GM19193 (cell line): ENCODE results near the gene DICER1.

ENCODE experiments used
- POLR2A ChIP-seq: IDR thresholded peaks from 4 replicates; pipeline ENCODE4 v1.6.1; 2011; ENCODE audit not compliant: insufficient read depth, insufficient read length; ENCODE audit errors: extremely low read depth

Gene DICER1, protein sequence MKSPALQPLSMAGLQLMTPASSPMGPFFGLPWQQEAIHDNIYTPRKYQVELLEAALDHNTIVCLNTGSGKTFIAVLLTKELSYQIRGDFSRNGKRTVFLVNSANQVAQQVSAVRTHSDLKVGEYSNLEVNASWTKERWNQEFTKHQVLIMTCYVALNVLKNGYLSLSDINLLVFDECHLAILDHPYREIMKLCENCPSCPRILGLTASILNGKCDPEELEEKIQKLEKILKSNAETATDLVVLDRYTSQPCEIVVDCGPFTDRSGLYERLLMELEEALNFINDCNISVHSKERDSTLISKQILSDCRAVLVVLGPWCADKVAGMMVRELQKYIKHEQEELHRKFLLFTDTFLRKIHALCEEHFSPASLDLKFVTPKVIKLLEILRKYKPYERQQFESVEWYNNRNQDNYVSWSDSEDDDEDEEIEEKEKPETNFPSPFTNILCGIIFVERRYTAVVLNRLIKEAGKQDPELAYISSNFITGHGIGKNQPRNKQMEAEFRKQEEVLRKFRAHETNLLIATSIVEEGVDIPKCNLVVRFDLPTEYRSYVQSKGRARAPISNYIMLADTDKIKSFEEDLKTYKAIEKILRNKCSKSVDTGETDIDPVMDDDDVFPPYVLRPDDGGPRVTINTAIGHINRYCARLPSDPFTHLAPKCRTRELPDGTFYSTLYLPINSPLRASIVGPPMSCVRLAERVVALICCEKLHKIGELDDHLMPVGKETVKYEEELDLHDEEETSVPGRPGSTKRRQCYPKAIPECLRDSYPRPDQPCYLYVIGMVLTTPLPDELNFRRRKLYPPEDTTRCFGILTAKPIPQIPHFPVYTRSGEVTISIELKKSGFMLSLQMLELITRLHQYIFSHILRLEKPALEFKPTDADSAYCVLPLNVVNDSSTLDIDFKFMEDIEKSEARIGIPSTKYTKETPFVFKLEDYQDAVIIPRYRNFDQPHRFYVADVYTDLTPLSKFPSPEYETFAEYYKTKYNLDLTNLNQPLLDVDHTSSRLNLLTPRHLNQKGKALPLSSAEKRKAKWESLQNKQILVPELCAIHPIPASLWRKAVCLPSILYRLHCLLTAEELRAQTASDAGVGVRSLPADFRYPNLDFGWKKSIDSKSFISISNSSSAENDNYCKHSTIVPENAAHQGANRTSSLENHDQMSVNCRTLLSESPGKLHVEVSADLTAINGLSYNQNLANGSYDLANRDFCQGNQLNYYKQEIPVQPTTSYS (N-terminal part only)

DNA sequence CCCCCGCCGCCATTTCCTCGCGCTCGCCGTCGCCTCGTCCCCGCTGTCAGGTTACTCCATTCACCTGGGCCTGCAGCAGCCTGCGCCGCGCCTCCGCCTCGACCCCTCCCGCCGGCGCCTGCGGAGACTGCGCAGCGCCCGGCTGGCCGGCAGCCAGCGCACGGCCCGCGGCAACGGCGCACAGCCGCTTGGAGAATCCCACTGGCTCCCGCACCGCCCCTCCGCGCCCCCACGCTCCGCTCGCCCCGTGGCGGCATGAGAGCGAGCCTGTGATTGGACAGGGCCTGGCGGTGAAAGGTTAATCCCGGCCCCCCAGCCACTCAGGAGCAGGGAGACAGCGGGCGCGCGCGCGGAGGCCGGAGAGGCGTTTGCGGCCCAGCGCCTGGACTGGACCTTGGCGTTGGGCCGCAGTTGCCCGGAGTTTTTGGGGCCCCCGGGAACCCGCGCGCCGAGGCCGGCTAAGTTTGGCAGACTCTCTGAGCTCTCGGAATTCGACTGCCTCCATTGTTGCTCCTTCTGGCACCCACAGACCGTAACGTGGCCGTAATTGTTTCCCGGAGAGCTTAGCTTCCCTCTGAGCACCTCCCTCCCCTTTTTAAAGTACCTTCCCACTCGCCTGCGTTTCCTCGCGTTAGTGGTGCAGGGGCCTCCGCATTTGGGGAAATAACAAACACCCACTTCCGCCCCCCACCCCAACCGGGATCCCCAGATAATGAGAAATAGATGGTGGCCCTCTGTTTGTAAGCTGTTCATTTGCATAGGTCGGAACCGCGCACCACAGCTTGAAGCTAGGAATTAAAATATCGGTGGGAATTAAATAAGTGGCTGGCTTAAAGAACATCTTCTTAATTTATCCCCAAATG lies at the start of gene DICER1:
Gene DICER1, minus strand, starts transcription at position 203 of the 863 bp plus-strand sequence. CDS start 24,071 bp downstream, outside the sequence.
- peak; percentile 55 for TF ChIP-seq POLR2A

DNA sequence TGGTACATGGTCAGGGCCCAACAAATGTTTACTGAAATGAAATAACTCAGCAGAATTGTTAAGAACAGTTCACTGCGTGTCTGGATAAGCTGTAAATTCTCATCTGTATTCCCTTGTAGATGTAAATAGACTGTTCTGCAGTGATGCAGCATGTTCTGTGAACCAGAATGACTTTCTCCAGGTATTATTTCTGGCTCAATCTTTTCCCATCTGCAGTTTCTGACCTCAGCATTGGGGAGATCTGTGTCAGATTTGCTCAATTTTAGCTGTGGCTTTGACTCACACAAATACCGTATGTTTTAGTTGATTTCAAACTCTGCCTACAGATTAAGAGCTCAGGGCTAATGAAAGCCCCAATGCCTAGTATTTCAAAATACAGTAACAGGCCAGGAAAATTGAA lies 49.2 kb upstream of the DICER1 start:
- TF ChIP-seq POLR2A, result no peak

DNA sequence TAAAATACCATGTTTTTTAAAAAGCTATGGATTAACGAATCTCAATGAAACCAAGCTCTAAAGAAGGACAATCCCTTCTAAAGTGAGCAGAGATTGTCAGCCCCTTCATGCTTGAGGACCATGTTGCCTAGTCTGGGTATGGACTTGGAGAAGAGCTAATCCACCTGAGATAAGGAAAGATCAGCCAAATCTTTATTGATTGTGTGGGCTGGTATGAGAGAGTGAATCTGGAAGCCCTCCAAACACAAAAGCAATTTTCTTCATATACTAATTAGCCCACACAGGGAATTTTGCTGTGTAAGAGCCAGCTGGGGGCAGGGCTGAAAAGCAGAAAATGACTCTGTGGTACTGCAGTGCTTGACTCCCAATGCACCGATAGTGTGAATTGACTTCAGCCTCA lies 47.4 kb upstream of the DICER1 start:
- TF ChIP-seq POLR2A, result no peak

DNA sequence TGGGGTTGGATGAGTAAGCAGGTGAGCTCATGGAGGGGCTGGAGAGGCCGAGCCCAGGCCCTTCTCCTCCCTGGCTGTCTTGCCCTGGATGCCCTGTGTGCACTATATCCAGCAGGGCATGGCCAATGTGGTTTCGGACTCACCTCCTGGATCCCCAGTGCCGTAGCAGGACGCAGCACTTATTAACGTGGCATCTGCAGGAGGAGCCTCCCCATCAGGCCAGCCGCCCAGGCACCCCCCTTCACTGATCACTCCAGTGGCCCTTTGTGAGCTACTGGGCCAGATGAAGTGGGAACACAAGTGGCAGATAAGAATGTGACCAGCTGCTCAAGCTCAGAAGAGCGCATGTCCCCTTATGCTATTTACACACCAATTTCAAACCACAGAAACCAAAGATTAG lies 43.1 kb upstream of the DICER1 start:
- TF ChIP-seq POLR2A, result no peak

DNA sequence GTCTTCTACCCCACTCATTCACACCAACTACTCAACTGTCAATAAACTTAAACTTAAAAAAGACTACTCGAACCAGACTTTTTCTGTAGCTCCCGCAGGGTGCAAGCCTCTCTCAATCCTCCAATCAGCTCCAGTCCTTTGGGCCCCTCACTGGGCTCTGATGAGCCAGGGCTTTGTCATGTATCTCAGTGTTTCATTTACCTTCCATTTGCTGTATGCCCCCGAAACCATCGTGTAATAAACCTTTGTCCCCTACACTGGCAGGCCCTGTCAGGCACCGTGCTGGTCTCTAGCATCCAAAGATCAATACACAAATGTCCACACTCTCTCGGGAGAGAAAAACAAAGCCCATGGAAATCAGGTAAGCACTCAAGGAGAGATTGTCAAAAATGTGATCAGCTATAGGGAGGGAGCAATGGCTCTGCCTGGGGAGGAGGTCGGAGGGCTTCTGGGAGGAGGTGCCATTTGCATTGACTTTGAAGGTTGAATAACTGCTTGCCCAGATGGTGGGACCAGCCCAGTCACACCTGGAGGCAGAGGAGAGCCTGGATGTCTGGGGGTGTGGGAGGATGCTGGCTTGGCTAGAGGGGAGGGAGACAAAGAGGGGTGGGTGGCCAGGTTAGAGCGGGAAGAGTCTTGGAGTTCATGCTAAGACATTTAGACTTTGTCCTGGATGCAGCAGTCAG lies 42.1 kb upstream of the DICER1 start:
- no peak for TF ChIP-seq POLR2A

DNA sequence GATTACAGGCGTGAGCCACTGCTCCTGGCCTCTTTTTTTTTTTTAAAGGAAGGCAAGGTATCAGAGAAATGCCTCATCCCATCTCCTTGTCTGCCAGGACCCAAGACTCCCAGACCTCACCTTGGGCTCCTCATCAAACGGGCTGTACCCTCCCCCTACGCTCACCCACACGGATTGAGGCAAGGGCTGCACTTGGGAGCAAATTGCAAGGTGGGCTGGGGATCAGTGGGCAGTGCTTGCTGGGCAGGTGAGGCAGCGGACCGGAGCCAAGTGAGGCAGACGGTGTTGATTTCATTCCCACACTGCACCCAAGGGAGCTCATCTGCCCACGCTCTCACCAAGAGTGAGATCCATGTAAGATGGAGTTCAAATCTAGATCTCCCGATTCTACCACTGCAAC lies 41.0 kb upstream of the DICER1 start:
- no peak for TF ChIP-seq POLR2A

DNA sequence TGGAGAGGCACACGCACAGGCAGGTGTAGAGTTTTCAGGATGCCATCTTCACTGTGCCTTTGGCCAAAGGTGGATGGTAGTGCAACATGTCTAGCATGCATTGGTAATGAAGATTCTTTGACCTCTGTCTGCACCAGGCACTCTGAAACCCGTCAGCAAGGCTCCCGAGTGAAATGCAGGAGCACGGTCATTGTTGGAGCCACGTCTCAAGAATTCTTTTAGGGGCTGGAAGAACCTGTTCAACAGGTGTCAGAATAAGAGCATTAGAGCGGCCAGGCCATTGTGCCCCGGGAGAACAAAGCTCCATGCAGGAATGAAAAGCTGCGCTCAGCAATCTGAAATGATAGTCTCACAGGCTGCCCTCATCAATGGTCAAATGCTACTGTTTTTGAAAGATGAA lies 40.2 kb upstream of the DICER1 start:
- TF ChIP-seq POLR2A, result no peak

DNA sequence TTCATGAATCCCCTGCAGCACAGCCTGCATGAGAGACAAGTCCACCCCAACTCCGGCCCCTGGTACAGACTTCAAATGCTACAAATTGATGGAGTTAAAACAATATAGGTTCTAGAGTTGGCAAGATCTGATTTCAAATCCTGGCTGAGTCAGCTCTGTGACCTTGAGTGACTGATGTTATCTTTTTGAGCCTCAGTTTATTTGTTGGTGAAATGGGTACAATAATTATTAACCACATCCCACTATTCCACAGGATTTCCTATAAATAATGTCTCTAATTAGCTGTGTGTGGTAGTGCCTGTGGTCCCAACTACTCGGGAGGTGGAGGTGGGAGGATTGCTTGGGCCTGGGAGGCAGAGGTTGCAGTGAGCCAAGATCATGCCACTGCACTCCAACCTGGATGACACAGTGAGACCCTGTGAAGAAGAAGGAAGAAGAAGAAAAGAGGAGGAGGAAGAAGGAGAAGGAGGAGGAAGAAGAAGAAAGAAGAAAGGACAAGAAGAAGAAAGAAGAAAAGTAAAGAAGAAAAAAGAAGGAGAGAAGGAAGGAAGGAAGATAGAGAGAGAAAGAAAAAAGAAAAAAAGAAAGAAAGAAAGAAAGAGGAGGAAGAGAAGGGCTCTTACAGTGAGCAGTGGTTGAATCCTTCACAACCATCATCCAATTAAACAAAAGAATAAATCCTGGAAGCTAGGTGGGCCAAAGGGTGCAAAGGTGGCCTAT lies 39.7 kb upstream of the DICER1 start:
- TF ChIP-seq POLR2A, result no peak

DNA sequence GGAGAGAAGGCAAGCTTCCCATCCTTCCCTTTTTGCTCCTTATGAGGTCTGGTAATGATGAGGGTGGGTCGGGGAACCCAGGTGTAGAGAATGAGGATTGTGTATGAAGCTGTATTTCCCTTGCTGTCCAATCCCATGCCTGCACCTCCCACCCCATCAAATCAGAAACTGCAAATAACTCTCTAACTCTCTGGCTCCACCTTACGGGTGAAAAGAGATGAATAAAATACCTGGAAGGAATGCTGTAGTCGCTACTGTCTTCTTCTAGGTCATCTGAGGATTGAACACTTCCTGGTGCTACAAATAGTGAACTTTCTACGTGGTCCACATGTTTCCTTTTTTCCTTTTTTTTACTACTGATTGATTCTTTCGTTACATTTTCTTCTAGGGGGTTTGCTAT lies 38.9 kb upstream of the DICER1 start:
- TF ChIP-seq POLR2A, result no peak

DNA sequence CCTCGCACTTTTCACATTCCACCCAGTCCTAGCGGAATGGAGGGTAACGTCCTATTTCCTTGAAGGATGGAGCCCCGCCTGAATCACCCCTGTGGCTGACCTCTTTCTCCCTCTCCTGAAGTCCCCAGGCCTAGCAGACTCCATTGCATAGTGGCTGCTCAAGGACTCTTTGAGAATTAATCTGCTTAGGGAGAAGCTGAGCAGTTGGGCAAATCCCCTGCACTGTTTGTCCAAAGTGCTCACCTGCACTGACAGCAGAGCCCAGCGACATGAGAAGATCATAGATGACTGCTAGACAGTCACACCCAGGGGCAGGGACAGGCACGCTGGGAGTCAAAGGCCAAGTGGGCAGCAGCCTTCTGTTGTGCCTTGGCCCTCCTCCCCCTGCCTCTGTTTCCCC lies 37.7 kb upstream of the DICER1 start:
- no peak for TF ChIP-seq POLR2A

DNA sequence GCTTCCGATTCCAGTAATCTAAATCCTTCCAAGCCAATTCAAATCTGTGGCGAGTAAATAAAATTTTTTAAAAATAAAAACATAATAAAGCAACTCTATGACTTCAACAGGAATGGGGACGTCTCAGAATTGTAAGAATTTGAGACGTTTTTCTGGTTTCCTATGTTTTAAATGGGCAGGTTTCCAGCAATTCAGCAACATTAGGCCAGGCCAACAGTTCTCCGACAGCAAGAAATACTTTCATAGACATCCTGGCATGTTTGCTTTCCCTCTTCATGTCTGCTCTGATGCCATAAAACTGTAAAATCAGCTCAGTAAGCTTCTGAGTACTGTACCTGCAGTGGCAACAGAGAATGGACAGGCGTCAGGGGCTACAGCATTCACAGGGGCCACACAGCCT lies 35.8 kb upstream of the DICER1 start:
- no peak for TF ChIP-seq POLR2A

DNA sequence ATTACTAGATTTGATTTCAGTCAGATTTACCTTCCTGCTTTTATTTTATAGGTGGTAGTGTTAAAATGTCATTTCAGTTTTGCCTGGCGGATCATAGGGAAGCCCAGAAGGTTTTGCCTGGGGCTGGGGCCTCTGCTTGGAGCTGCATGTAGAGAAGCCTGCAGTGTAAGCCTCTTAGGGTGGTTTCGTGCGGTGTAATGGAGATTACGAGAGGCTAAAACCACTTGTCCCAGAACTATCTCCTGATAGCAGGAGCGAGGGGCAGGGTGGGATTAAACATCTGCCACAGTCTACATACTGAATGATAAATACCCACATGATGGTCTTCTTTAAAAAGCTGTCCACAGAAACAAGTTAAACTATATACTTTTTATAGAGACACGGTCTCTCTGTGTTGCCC lies 35.0 kb upstream of the DICER1 start:
- no peak for TF ChIP-seq POLR2A
